ENCODE data around the gene SLC7A1. TPM values are rescaled to one million over a fixed set of nuclear protein-coding genes. Genes with fewer than 3 reads are reported as not detected.

The SLC7A1 gene
- total RNA-seq, 1 experiment from 2014 or later: 62.8 TPM

DNA sequence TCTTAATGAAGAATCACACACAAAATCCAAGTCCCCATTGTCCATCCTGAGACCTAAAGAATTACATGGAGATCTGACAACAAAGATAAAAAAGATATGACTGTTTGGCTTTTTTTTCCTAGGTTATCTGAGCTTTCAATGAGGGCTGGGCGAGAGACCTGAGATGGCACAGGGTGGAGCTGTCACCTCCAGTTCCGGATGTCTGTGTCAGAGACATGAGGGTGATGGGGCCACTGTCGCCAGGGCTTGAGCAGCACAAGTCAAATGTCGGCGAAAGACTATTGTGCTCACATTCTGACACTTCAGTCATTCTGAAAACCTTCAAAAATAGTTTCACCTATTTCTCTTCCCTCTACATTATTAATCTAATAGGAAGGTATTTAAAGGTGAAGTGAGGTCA is 65.7 kb downstream of the SLC7A1 start:
- no TSS peak for BruUV-seq (replicated peaks)

DNA sequence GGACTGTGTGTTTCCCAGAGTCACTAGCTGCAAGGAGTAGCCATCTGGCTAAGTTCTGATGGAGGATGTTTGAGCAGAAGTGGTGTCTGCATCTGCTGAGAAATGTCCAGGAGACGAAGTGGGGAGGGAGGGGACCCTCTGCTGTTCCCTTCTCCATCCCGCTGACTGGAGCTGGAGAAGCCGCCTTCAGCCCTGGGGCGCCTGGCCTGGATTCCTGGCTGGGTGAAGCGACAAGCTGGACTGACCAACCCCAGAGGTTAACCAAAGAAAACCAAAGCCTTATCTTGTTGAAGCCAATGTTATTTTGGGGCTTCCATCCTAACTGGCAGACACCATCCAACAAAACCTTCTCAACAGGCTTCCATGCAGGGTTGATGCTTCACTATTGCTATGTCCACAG is 67.6 kb downstream of the SLC7A1 start:
- no peak for DNase-seq
- TF ChIP-seq, protein P1, sequence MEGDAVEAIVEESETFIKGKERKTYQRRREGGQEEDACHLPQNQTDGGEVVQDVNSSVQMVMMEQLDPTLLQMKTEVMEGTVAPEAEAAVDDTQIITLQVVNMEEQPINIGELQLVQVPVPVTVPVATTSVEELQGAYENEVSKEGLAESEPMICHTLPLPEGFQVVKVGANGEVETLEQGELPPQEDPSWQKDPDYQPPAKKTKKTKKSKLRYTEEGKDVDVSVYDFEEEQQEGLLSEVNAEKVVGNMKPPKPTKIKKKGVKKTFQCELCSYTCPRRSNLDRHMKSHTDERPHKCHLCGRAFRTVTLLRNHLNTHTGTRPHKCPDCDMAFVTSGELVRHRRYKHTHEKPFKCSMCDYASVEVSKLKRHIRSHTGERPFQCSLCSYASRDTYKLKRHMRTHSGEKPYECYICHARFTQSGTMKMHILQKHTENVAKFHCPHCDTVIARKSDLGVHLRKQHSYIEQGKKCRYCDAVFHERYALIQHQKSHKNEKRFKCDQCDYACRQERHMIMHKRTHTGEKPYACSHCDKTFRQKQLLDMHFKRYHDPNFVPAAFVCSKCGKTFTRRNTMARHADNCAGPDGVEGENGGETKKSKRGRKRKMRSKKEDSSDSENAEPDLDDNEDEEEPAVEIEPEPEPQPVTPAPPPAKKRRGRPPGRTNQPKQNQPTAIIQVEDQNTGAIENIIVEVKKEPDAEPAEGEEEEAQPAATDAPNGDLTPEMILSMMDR (conservative IDR thresholded peaks at IDR 0.05): no peak
- TF ChIP-seq EZH2 (IDR thresholded peaks at IDR 0.05; ENCODE audit: low read depth): no peak
- Histone ChIP-seq H3K27me3 (ENCODE audit: insufficient read depth, low read depth) (no peaks in the 10 kb centered on the region), H3K4me3 (no peak overlapping the region), H4K20me1 (ENCODE audit: insufficient read depth) (peaks cover 75% of the 10 kb centered on the region), H3F3A (ENCODE audit: insufficient read depth, low read depth) (no peaks in the 10 kb centered on the region), H3K9me2 (ENCODE audit: insufficient read depth) (no peaks in the 10 kb centered on the region), H3K36me3 (ENCODE audit: low read depth) (peaks cover 30% of the 10 kb centered on the region), H3K9me3 (ENCODE audit: insufficient read depth, low read depth) (no peaks in the 10 kb centered on the region), H3K27ac (no peak overlapping the region), H3K79me2 (ENCODE audit: low read depth) (no peaks in the 10 kb centered on the region), H3K4me1 (replicated peaks; ENCODE audit: insufficient read depth) (no peaks in the 10 kb centered on the region), H2AFZ (no peak overlapping the region), H3K4me2 (no peak overlapping the region)
- ChIA-PET POLR2A (ENCODE audit: unreplicated experiment) (no interaction called here), CTCF (no interaction called here)
- intact Hi-C loops (cut with micrococcal nuclease; ENCODE audit: unreplicated experiment): no loop called here
- BruUV-seq (replicated peaks): no TSS peak

More for the DNA sequence above, 65.7 kb downstream of the SLC7A1 start:
- DNase-seq: no peak
- H3K9me2 ChIP-seq (ENCODE audit: insufficient read depth): no peaks in the 10 kb centered on the region
- H3K27ac ChIP-seq: no peak overlapping the region
- H4K20me1 ChIP-seq (ENCODE audit: insufficient read depth): peaks cover 84% of the 10 kb centered on the region
- no peaks in the 10 kb centered on the region for H3K9me3 ChIP-seq (ENCODE audit: insufficient read depth, low read depth)
- H3K4me3 ChIP-seq: no peak overlapping the region
- intact Hi-C loops (cut with micrococcal nuclease; ENCODE audit: unreplicated experiment): no loop called here
- no peaks in the 10 kb centered on the region for H3F3A ChIP-seq (ENCODE audit: insufficient read depth, low read depth)
- no peak overlapping the region for H2AFZ ChIP-seq
- peaks cover 30% of the 10 kb centered on the region for H3K36me3 ChIP-seq (ENCODE audit: low read depth)
- POLR2A ChIA-PET (ENCODE audit: unreplicated experiment): no interaction called here
- CTCF ChIA-PET: no interaction called here
- TF ChIP-seq EZH2 (IDR thresholded peaks at IDR 0.05; ENCODE audit: low read depth): no peak
- TF ChIP-seq, protein P1 (conservative IDR thresholded peaks at IDR 0.05): no peak
- H3K79me2 ChIP-seq (ENCODE audit: low read depth): no peaks in the 10 kb centered on the region
- no peaks in the 10 kb centered on the region for H3K4me1 ChIP-seq (replicated peaks; ENCODE audit: insufficient read depth)
- H3K27me3 ChIP-seq (ENCODE audit: insufficient read depth, low read depth): no peaks in the 10 kb centered on the region
- no peak overlapping the region for H3K4me2 ChIP-seq

DNA sequence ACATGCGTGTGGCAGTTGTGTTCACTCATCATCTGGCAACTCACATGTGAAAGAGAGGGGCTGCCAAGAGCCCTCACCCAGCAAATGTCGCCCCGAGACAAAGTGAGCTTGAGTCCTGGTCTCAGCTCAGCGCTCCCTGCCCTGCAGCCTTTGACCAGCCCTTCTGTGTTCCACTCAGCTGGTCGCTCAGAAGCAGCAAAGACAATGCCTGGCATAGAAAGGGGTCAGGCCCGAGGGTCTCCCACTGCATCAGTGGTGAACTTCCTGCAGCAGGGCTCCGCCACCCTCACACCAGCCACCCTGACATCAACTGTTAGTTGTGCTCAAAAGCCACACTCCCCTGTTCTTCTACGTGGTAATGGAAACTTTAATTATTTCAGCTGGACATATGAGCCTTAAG is 68.0 kb downstream of the SLC7A1 start:
- no peak for DNase-seq
- Histone ChIP-seq H2AFZ (no peak overlapping the region), H3F3A (ENCODE audit: insufficient read depth, low read depth) (no peaks in the 10 kb centered on the region), H4K20me1 (ENCODE audit: insufficient read depth) (peaks cover 71% of the 10 kb centered on the region), H3K9me3 (ENCODE audit: insufficient read depth, low read depth) (no peaks in the 10 kb centered on the region), H3K4me3 (no peak overlapping the region), H3K4me1 (replicated peaks; ENCODE audit: insufficient read depth) (no peaks in the 10 kb centered on the region), H3K4me2 (no peak overlapping the region), H3K36me3 (ENCODE audit: low read depth) (peaks cover 34% of the 10 kb centered on the region), H3K9me2 (ENCODE audit: insufficient read depth) (no peaks in the 10 kb centered on the region), H3K27ac (no peak overlapping the region), H3K27me3 (ENCODE audit: insufficient read depth, low read depth) (no peaks in the 10 kb centered on the region), H3K79me2 (ENCODE audit: low read depth) (no peaks in the 10 kb centered on the region)
- intact Hi-C loops (cut with micrococcal nuclease; ENCODE audit: unreplicated experiment): no loop called here
- TF ChIP-seq, protein P1 (conservative IDR thresholded peaks at IDR 0.05): no peak
- TF ChIP-seq EZH2 (IDR thresholded peaks at IDR 0.05; ENCODE audit: low read depth): no peak
- POLR2A ChIA-PET (ENCODE audit: unreplicated experiment): no interaction called here
- no TSS peak for BruUV-seq (replicated peaks)
- CTCF ChIA-PET: no interaction called here
